Fibroblast of skin of abdomen (primary cell): ENCODE results near the gene BRD4.

Experiments used
- DNase-seq: peaks from one replicate; pipeline ENCODE4 v3.0.0-alpha.2; 2013

BRD4 gene

GRCh38 chr19:15289673-15290072 is 42.7 kb downstream of the BRD4 start:
- no peak for DNase-seq

GRCh38 chr19:15288146-15288963 is 44.0 kb downstream of the BRD4 start:
- DNase-seq: peak; percentile 58

GRCh38 chr19:15287496-15287895 is 44.8 kb downstream of the BRD4 start:
- no peak for DNase-seq

GRCh38 chr19:15286688-15287365 is 45.5 kb downstream of the BRD4 start:
- DNase-seq: no peak

- no peak for DNase-seq
Measured at GRCh38 chr19:15285896-15286591, 46.3 kb downstream of the BRD4 start.

GRCh38 chr19:15284896-15285295 is 47.4 kb downstream of the BRD4 start:
- DNase-seq: no peak

- no peak for DNase-seq
Measured at GRCh38 chr19:15284091-15284490, 48.2 kb downstream of the BRD4 start.

- DNase-seq: no peak
Measured at GRCh38 chr19:15283141-15283883, 49.0 kb downstream of the BRD4 start.

GRCh38 chr19:15282311-15282705 is 50.0 kb downstream of the BRD4 start:
- no peak for DNase-seq

- peak; percentile 89 for DNase-seq
Measured at GRCh38 chr19:15280915-15281683, 51.2 kb downstream of the BRD4 start.

GRCh38 chr19:15280048-15280725 is 52.2 kb downstream of the BRD4 start:
- DNase-seq: no peak

- no peak for DNase-seq
Measured at GRCh38 chr19:15279326-15279904, 52.9 kb downstream of the BRD4 start.

GRCh38 chr19:15276620-15277215 is 55.6 kb downstream of the BRD4 start:
- no peak for DNase-seq

- no peak for DNase-seq
Measured at GRCh38 chr19:15274477-15274876, 57.9 kb downstream of the BRD4 start.

- DNase-seq: no peak
Measured at GRCh38 chr19:15269806-15270205, 62.5 kb downstream of the BRD4 start.

GRCh38 chr19:15268928-15269253 is 63.4 kb downstream of the BRD4 start:
- no peak for DNase-seq

- DNase-seq: no peak
Measured at GRCh38 chr19:15268192-15268927, 64.0 kb downstream of the BRD4 start.

- DNase-seq: no peak
Measured at GRCh38 chr19:15266683-15267082, 65.7 kb downstream of the BRD4 start.

- DNase-seq: peak; percentile 79
Measured at GRCh38 chr19:15265850-15266248, 66.5 kb downstream of the BRD4 start.
